ENCODE results near the gene PLIN4. TPM values are rescaled to one million over a fixed set of nuclear protein-coding genes. Genes with fewer than 3 reads are reported as not detected.

PLIN4 gene
- polyA plus RNA-seq, 1 donor (not counting 4 experiments of a cell fraction or from before 2014, with no cell fraction given): not detected

- no peak for TF ChIP-seq EZH2 (IDR thresholded peaks at IDR 0.05; ENCODE audit: low read length)
- TF ChIP-seq, protein P1, sequence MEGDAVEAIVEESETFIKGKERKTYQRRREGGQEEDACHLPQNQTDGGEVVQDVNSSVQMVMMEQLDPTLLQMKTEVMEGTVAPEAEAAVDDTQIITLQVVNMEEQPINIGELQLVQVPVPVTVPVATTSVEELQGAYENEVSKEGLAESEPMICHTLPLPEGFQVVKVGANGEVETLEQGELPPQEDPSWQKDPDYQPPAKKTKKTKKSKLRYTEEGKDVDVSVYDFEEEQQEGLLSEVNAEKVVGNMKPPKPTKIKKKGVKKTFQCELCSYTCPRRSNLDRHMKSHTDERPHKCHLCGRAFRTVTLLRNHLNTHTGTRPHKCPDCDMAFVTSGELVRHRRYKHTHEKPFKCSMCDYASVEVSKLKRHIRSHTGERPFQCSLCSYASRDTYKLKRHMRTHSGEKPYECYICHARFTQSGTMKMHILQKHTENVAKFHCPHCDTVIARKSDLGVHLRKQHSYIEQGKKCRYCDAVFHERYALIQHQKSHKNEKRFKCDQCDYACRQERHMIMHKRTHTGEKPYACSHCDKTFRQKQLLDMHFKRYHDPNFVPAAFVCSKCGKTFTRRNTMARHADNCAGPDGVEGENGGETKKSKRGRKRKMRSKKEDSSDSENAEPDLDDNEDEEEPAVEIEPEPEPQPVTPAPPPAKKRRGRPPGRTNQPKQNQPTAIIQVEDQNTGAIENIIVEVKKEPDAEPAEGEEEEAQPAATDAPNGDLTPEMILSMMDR (optimal IDR thresholded peaks at IDR 0.05 in 1 of 3, IDR thresholded peaks at IDR 0.05 in 1 of 3, conservative IDR thresholded peaks at IDR 0.05 in 1 of 3; ENCODE audit: extremely low read depth in 1 of 3, insufficient read depth in 2 of 3, low read length in 3 of 3): peak; percentile 79 to 92 (median 88)
- H3K4me1 ChIP-seq (ENCODE audit: control insufficient read depth, extremely low read depth, insufficient read depth, low read length): peaks cover 11% of the 10 kb centered on the region
- H2AFZ ChIP-seq (ENCODE audit: control insufficient read depth, low read length): no peak overlapping the region
- no peaks in the 10 kb centered on the region for H3K9me1 ChIP-seq (ENCODE audit: control insufficient read depth, extremely low read depth, insufficient read depth, low read length)
- no peaks in the 10 kb centered on the region for H3K79me2 ChIP-seq (ENCODE audit: control insufficient read depth, insufficient read depth, low read length)
- peaks cover 8% of the 10 kb centered on the region for H3K27me3 ChIP-seq (ENCODE audit: control insufficient read depth, extremely low read depth, insufficient read depth, low read length)
- no peak overlapping the region for H3K9ac ChIP-seq (ENCODE audit: control insufficient read depth, extremely low read depth, insufficient read depth, low read length)
- no peaks in the 10 kb centered on the region for H3K9me3 ChIP-seq (ENCODE audit: control insufficient read depth, low read depth, low read length)
- no peak overlapping the region for H3K4me2 ChIP-seq (ENCODE audit: control insufficient read depth, extremely low read depth, insufficient read depth, low read depth, low read length)
- H3K27ac ChIP-seq (ENCODE audit: control insufficient read depth, insufficient read depth, low read length): no peak overlapping the region
- no peaks in the 10 kb centered on the region for H4K20me1 ChIP-seq (ENCODE audit: control insufficient read depth, extremely low read depth, insufficient read depth, low read length)
- no peak for DNase-seq (ENCODE audit: low read depth, low spot score)
- dilution Hi-C loops (cut with MboI; ENCODE audit: extremely low pct_ligation_motif_present, low sequenced_read_pairs): no loop called here
- H3K36me3 ChIP-seq (ENCODE audit: control insufficient read depth in 2 of 2, extremely low read depth in 1 of 2, insufficient read depth in 2 of 2, low read length in 2 of 2): no peaks in the 10 kb centered on the region
- H3K4me3 ChIP-seq (ENCODE audit: control insufficient read depth in 2 of 3, extremely low read depth in 1 of 3, insufficient read depth in 2 of 3, low read depth in 1 of 3, low read length in 3 of 3): no peak overlapping the region
- FAIRE-seq: no peak
These were observed 5.2 kb upstream of the PLIN4 start for GRCh38 chr19:4523306-4524110.

DNA sequence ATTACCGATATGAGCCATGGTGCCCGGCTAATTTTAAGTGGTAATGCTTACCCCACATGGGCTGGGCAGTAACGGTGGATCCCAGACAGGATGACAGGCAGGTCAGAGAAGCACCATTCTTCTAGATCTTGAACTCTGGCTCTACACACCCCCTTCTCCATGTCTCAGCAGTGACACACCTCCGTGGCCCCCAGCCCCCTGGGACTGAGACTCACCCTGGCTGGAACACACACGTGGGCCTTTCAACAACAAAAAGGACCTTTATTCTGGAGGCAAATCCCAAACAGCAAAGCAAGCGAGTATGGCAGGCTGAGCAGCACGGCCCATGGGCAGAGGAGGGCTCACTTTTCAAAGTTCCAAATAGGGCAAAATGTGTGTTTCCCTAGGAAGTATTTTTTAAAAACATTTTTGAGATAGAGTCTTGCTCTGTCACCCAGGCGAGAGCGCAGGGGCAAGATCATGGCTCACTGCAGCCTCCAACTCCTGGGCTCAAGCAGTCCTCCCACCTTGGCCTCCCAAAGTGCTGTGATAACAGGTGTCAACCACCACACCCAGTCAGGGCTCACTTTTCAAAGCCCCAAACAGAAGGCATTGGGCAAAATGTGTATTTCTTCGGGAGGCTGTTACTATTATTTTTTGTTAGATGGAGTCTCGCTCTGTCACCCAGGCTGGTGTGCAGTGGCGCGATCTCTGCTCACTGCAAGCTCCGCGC, 4.2 kb upstream of the PLIN4 start:
- DNase-seq (ENCODE audit: low read depth, low spot score): no peak
- Histone ChIP-seq H3K27me3 (ENCODE audit: control insufficient read depth, extremely low read depth, insufficient read depth, low read length) (peaks cover 8% of the 10 kb centered on the region), H3K9ac (ENCODE audit: control insufficient read depth, extremely low read depth, insufficient read depth, low read length) (no peak overlapping the region), H3K4me3 (ENCODE audit: control insufficient read depth in 2 of 3, extremely low read depth in 1 of 3, insufficient read depth in 2 of 3, low read depth in 1 of 3, low read length in 3 of 3) (no peak overlapping the region), H3K9me1 (ENCODE audit: control insufficient read depth, extremely low read depth, insufficient read depth, low read length) (no peaks in the 10 kb centered on the region), H2AFZ (ENCODE audit: control insufficient read depth, low read length) (no peak overlapping the region), H3K36me3 (ENCODE audit: control insufficient read depth in 2 of 2, extremely low read depth in 1 of 2, insufficient read depth in 2 of 2, low read length in 2 of 2) (no peaks in the 10 kb centered on the region), H4K20me1 (ENCODE audit: control insufficient read depth, extremely low read depth, insufficient read depth, low read length) (no peaks in the 10 kb centered on the region), H3K79me2 (ENCODE audit: control insufficient read depth, insufficient read depth, low read length) (no peaks in the 10 kb centered on the region), H3K27ac (ENCODE audit: control insufficient read depth, insufficient read depth, low read length) (no peak overlapping the region), H3K4me1 (ENCODE audit: control insufficient read depth, extremely low read depth, insufficient read depth, low read length) (peaks cover 11% of the 10 kb centered on the region), H3K4me2 (ENCODE audit: control insufficient read depth, extremely low read depth, insufficient read depth, low read depth, low read length) (no peak overlapping the region), H3K9me3 (ENCODE audit: control insufficient read depth, low read depth, low read length) (no peaks in the 10 kb centered on the region)
- TF ChIP-seq, protein P1 (optimal IDR thresholded peaks at IDR 0.05 in 1 of 3, IDR thresholded peaks at IDR 0.05 in 1 of 3, conservative IDR thresholded peaks at IDR 0.05 in 1 of 3; ENCODE audit: extremely low read depth in 1 of 3, insufficient read depth in 2 of 3, low read length in 3 of 3): no peak
- TF ChIP-seq EZH2 (IDR thresholded peaks at IDR 0.05; ENCODE audit: low read length): no peak
- dilution Hi-C loops (cut with MboI; ENCODE audit: extremely low pct_ligation_motif_present, low sequenced_read_pairs): no loop called here
- no peak for FAIRE-seq

Measured in keratinocyte (primary cell).